Measurements from ENCODE around the gene DAW1.

Gene DAW1

DNA sequence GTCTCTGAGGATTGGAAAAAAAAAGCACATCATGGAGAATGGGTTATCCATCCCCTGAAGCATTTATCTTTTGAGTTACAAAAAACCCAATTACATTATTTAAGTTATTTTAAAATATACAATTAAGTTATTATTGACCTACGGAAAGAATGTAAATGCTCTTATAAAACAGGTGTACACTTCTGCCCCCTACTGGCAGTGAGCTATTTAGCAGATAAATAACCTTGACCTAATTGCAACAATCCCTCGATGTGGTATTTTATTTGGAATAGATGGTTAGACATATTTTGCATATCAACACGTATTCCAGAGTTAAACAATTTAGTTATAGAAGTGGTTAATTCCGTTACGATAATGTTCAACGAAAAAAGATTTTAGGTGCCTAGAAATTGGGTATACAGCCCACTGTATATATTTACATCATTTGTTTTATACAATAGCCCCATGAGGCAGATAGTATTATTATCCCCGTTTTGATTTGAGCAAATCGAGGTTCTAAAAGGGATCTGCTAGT is 9.1 kb upstream of the DAW1 start:
- peak; percentile 61 for DNase-seq (ENCODE audit: low spot score)

DNA sequence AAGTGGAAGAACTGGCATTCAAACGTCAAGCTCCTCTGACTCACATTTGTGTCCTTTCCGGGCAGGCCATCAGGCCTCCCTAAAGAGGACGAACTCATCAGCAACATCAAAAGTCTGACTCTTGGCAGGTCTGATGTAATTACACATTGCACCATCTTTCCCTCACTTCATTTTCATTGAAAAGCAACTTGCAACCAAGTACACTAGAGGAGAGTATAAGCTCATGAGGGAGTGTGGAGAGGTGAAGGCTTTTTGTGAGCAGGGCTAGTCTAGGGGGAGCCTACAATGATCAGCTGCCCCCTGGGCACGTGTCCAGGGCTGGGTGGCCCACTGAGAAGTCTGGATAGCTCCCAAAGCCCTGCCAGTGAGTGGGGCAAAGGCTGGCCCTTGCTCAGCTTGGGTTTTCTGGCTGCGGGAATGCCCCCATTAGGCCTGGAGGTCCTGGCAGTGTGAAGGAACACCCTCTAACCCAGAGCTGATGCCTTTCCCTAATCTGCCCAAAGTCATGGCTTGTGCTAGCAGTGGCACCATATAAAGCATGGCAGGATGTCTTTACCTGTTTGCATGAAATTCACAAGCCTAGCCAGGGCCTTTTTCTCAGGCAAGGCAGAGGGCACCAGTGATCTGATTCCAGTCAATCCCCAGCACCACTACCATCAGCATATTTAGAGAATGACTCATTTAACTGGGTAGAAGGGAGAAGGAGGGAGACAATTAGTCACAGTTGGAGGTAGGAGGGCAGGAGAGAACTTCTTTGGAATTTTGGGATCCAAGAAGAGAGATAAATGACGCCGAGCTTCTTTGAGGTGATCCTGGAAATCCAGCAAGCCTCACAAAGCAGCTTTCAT is 8.5 kb upstream of the DAW1 start:
- DNase-seq (ENCODE audit: low spot score): no peak

DNA sequence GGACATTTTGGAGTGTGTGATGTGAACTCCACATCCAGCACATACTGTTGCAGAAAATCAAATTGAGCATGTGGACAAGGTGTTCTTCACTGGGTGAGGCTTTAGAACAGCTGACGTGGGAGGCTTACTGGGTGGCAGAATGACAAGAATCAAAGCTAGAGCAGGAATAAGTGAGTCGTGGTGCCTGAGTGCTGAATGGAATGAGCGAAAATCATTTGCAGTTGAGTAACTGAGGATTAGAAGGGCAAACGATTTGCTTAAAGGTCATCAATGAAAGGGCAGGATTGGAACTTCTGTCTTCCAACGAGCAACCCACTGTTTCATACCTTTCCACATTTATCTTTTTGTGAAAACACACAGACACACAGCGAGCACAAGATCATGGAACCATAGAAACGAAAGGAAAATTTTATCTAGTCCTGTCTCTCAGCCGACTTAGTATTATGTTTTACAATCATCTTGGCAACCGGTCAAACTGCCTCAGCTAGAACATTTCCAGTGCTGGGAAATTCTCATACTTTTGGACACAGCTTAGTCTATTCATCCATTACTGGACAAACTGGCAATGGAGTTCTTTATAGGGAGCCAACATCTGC is 7.2 kb upstream of the DAW1 start:
- DNase-seq (ENCODE audit: low spot score): no peak

DNA sequence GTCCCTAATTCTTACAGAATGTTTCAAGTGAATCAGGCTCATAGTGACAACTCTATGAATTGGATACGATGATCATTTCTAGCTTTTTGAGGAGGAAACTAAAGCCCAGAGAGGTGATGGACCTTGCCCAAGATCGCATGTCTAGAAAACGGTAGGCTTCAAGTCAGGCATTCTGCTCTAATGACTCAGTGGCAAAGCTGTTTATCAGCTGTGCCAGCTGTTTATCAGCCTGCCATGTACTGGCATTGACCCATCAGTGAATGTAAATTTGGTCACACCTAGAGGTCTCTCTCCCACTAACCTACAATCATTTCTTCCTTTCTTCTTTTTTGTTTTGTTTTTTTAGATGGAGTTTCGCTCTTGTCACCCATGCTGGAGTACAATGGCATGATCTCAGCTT is 6.1 kb upstream of the DAW1 start:
- DNase-seq (ENCODE audit: low spot score): no peak

DNA sequence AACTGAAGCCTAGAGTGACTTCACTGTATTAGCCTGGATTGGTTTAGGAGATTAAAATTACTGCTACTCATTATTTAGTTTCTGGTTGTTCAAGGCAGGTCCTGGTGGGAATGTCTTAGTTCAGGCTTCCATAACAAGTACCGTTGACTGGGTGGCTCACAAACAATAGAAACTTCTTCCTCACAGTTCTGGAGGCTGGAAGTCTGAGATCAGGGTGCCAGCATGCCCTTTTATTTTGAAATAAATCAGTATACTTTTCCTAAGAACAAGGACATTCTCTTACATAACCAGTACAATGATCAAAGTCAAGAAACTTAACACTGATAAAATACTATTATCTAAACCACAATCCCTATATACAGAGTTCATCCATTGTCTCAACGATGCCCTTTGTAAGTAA is 4.0 kb upstream of the DAW1 start:
- DNase-seq (ENCODE audit: low spot score): no peak

DNA sequence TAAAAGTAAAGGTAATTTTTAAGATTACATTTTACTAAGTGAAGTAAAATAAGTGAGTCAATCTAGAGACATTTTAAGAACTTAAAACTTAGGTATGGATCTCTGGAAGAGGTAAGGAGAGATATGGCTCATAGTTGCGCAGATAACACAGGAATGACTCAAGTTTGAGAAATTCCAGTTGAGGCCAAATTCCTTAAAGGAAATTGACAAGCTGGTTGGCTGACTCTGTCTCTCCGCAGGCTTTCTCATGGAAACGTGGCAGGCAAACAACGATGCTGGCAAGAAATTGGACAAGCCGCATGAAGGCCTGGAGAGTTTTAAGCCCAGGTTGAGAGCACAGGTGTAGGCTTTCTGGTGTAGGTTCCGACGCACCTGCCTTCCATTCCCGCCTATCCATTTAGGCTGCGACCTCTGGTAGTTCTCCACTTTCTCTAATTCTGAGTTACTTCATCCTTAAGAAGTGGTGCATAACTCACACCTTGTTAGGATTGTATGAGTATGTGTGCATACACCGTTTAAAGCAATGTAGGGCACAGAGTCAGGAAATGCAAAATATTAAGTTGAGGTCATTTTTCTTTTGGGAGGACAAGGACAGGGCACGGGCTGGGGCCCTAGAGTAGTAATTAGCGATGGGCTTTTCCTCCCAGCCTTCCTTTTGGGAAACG is 589 bp upstream of the DAW1 start:
- DNase-seq (ENCODE audit: low spot score): no peak

DNA sequence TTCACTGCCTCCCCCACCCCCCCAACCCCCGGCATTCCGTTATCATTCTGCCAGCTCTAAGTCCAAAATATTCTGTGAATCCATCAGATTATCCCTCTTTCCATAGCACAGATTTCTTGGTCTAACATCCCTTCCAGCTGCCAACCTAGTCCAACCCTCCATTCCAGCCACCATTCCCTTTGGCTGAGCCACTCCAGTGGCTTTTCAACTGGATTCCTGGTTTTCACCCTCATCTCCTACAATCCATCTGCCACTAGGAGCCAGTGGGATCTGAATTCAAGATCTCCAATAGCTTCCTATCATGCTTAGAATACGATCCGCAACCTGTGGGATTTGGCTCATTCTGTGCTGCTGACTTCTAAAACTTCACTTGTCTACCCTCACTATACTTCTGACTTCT is 1.2 kb downstream of the DAW1 start:
- DNase-seq (ENCODE audit: low spot score): no peak

DNA sequence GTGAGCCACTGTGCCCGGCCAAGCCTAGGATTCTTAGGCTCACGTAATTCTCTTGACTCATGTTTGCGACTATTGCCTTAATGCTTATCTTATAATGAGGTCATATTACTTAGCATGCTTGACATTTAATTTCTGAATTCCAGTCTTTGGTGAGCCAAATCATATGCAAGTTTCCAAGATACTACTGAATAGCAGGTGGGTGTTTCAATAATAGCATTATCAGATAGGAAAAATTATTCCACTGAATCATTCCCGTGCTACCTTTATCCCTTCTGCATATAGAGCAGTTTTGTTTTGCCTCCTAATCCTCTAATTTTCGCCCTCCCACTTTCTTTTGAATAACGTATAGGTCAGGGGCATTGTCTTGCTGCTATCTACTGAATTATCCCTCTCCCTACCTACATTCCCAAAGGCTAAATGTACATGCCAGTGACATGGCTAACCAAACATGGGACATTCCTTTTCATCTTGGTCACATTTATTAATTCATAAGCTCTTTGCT is 4.9 kb downstream of the DAW1 start:
- no peak for DNase-seq (ENCODE audit: low spot score)

DNA sequence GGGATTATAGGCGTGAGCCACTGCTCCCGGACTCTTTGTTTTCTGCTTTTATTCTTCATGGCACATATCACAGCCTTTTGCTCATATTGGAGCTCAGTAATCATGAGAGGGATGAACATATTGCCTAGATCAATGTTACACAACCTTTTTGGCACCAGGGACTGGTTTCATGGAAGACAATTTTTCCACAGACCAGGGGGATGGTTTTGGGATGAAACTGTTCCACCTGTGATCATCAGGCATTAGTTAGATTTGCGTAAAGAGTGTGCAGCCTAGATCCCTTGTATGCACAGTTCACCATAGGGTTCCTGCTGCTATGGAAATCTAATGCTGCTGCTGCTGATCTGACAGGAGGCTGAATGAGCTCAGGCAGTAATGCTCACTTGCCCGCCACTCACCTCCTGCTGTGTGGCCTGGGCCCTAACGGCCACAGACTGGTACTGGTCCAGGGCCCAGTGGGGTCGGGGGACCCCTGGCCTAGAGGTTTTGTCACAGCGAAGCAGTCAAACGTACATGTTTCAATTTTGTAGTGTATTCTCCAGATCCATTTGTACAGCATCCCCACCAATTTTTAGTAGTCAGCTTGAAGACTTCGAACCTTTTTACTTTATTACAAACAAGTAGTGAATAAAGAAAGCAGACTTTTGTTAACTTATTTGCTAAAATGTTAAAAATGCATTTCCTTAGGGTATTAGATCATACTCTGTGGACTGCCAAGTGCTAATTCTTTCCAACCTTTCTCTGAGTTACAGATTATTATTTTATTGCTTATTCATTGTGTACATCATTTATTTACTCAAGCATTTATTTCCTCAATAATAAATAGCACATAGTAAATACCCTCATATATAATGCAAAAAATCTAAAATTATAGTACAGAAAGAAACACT is 6.2 kb downstream of the DAW1 start:
- DNase-seq (ENCODE audit: low spot score): no peak

DNA sequence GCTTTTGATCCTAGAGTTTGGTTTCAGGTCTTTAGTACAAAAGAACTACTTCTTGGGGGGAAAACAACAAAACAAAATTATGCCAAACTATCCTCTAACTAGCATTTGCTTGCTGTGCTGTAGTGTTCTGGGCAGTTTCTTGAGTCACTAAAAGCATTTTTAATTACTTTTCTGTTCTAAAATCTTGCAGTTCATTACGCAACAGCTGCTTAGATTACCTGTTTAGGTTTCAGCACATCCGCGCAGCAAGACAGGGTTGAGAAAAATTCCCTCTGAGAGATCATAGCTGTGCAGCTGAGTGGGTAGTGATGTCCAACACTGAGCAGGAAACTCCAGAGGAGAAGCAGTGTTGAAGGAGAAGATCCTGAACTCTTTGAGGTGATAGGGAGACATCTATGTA is 9.0 kb downstream of the DAW1 start:
- DNase-seq (ENCODE audit: low spot score): no peak

DNA sequence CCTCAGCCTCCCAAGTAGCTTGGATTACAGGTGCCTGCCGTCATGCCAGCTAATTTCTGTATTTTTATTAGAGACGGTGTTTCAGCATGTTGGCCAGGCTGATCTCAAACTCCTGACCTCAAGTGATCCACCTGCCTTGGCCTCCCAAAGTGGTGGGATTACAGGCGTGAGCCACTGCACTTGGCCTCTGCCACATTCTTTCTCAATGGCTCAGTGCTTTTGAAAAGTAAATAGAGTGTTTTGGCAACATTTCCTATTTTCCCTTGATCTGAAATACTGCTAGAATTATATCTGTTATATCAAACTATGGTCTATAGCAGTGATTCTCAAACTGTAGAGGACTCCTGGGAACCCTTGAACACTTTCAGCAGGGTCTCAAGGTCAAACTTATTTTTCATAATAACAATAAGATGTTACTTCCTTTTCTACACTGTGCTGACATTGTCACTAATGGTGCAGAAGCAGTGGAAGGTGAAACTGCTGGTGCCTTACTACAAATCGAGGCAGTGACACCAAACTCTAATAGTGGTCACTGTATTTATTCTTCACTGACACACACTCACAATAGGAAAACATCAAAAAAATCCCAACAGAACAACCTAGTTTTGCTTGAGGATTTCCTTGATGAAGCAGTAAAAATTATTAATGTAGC is 10.6 kb downstream of the DAW1 start:
- DNase-seq (ENCODE audit: low spot score): no peak

DNA sequence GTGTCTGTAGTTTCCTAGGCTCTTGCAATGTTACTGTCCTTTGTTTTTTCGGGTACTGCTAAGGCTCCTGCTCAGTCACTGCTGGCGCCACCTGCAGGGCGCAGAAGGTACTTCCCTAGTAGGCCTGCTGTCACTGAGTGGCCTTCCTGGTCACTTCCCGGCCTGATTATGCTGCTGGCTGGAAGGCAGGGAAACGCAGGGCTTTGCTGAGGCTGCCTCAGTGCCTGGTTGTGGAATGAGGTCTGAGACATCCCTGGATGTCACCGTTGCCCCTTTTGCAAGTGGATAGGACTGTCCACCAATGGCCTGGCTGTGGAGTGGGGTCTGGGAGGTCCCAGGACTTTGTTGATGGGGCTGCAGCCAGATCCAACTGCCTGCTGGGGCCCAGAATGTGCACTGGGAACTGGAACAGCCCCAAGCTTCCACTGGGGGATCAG is 13.1 kb downstream of the DAW1 start:
- DNase-seq (ENCODE audit: low spot score): peak; percentile 56

DNA sequence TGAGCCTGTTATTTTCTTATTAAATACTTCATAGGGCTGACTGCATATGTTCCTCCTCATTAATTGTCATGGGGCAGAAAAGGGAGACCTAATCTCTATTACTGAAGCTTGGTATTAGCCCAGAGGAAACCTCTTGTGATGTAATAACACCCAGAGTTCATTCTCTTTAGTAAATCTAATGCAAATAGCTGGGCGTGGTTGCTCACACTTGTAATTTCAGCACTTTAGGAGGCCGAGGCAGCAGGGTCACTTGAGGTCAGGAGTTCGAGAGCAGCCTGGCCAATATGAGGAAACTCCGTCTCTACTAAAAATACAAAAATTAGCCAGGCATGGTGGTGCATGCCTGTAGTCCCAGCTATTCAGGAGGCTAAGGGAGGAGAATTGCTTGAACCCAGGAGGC is 14.7 kb downstream of the DAW1 start:
- no peak for DNase-seq (ENCODE audit: low spot score)

DNA sequence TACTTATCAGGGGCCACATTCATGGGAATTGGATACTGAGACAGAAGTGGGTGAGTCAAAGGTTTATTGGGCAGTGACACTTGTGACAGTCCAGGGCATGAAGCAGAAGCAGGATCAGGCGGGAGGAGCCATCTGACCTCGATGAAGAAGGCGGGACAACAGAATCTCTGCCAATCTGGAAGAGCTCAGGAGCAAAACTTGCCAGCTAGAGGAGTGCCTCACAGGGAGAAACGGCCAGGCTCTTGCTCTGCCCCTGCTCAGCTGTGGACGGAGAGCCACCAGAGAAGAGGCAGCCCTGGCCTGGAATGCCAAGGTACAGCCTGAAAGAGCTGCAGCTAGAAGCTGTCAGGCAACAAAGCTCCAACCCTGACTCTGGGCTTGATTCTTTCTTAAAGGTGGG is 16.9 kb downstream of the DAW1 start:
- no peak for DNase-seq (ENCODE audit: low spot score)

DNA sequence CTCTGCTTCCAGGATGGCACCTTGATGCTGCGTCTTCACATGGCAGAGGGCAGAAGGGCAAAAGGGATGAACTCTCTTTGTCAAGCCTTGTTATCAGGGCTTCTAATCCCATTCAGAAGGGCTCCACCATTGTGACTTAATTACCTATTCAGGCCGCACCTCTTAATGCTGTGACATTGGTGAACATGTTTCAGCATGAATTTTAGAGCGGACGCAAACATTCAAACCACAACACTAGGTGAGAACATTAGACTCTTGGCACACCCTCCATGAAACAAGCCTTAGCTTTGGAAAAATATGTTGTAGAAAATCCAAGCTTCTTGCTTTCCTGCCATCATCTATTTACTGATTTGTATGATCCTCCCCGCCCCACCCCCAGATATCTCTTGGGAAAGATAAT is 17.9 kb downstream of the DAW1 start:
- no peak for DNase-seq (ENCODE audit: low spot score)

DNA sequence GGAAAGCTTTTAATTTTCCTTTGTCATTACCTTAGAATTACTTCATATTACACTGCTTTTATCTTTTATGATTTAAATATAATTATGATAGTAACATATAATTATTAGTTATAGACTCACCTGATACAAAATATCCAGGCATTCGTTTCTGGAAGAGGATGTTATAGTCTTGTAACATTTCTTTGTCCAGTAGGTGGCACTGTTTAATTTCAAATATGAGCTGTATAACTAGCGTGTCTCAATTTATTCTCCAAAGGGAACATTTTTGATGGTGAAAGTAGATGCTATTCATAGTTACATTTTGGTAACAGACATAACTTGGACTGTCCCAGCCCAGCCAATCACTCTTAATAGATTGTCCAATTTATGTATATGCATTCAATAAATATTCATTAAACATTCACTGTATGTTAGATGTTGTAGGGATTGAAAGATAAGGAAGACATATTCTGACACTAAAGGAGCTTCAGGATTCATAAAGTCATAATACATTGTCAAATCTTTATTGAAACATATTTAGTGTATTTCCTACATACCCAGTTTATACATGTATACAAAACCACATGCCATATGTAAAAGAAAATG is 19.2 kb downstream of the DAW1 start:
- DNase-seq (ENCODE audit: low spot score): peak; percentile 58

DNA sequence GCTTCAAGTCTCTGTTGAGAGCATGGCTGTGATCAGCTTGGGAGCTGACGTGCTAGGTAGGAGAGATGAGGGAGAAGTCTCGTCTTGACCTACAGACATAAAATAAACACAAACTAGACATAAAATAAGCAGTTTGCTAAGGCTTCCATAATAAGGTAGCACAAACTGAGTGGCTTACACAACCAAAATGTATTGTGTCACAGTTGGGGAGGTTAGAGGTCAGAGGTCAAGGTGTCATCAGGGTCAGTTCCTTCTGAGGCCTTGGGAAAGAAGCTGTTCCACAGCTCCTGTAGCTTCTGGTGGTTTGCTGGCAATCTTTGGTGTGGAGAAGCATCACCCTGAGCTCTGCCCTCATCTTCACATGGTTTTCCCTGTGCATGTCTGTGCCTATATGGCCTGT is 20.2 kb downstream of the DAW1 start:
- DNase-seq (ENCODE audit: low spot score): no peak

DNA sequence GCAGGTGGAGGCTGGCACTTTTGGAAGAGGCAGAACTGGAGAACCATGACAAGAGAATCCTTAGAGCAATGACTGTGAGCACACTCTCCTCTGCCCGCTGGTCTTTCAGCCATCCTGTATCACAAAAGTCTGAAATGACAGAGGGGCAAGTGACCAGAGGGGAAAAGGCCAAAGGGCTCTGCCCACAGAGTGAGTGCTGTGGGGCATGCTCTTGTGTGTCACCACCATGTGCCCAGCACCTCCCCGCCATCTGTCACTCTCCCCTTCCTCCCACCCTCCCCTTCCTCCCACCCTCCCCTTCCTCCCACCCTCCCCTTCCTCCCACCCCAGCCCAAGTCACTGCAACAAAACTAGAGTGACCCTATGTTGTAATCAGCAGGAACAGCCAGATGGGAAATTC is 31.9 kb downstream of the DAW1 start:
- DNase-seq (ENCODE audit: low spot score): no peak

DNA sequence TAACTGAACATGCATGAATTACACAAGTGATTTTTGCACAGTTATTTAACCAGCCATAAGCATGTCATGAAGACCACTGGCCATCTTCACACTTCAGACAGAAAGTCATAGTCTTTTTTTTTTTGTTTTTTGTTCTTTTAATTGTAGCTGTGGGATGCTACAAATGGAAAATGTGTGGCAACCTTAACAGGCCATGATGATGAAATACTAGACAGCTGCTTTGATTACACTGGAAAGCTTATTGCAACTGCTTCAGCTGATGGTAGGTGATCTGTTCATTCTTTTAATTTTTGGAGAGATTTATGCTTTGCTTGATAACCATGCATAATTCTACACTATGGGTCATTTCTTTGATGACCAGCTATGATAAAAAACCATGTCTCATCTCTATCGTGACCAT is 35.6 kb downstream of the DAW1 start:
- DNase-seq (ENCODE audit: low spot score): no peak

DNA sequence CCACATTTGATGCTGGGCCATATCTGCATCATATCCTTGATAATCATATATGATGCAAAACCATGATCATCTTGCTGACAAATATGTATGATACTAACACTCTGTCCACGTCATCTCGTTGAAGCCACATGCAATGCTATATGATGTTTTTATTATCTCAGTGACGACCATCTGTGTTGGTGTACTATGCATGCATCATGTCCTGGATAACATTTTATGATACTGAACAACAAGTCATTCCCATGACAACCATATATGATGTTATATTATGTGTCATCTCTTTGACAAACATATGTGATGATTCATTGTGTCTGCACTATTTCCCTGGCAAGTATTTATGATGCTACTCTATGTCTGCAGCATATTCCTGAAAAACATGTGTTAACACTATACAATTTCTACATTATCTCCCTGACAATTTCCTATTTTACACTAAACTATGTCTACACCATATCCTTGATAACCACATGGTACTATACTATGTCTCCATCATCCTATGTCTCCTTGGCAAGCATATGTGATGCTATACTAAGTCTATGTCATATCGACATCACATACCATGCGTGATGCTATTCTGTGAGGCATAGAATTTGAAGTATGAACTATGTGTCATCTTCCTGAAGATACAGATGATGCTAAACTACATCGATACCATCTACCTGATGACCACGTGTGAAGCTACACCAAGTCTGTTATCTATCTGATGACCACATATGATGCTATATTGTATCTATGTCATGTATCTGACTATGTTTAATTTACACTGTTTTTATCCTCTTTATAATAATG is 37.0 kb downstream of the DAW1 start:
- DNase-seq (ENCODE audit: low spot score): no peak

Measured in kidney capillary endothelial cell (primary cell).